Measurements from ENCODE around the gene LYPD6. TPM values are rescaled to one million over a fixed set of nuclear protein-coding genes. Genes with fewer than 3 reads are reported as not detected.

Gene LYPD6
- polyA plus RNA-seq, 3 donors from 2014 or later, result 0.10 TPM; not detected in 2

DNA sequence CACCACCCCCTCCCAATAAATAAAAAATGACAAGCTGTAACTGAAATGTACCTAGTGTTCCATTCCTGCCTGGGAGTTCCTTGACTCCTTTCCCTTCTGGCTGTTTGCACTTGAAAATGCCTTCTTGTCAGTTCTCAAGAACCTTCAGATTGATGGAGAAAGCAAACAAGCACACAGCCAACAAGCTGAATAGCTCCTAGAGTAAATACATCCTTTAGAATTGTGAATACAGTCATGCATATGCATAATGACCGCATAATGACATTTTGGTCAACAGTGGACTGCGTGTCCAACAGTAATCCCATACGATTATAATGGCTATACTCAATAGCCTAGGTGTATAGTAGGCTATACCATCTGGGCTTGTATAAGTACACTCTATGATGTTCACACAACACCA lies 97.0 kb downstream of the LYPD6 start:
- Mint-ChIP-seq H3K4me3 (no peak overlapping the region), H3K27me3 (ENCODE audit: low read depth in 3 of 3) (peaks cover 0 to 10% (median 0%) of the 10 kb centered on the region in 3 donors), H3K27ac (no peak overlapping the region), H3K36me3 (no peaks in the 10 kb centered on the region), H3K9me3 (peaks cover 0 to 4% (median 0%) of the 10 kb centered on the region in 6 donors), H3K4me1 (no peaks in the 10 kb centered on the region)
- no peak for DNase-seq

DNA sequence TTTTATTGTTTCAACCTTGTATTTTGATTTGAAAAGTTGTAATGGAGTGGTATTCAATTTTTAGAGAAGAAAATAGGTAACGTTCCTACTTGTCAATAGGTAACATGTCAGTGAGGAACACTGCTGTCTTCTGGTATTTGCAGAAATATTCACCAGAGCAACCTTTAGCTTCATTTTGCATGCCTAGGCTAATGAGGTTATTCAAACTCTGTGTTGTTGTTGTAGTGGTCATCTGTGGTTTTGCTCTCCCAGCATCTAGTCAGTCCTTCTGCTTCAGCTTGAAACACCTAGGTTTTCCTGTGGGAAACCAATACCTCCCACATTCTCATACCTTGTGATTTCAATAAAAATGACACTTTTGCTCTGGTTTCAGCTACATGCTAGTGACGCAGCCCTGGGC lies 98.4 kb downstream of the LYPD6 start:
- DNase-seq, result no peak
- no peak overlapping the region for H3K27ac Mint-ChIP-seq
- H3K4me3 Mint-ChIP-seq, result no peak overlapping the region
- H3K27me3 Mint-ChIP-seq (ENCODE audit: low read depth in 3 of 3), result peaks cover 0 to 10% (median 0%) of the 10 kb centered on the region in 3 donors
- no peaks in the 10 kb centered on the region for H3K9me3 Mint-ChIP-seq
- no peaks in the 10 kb centered on the region for H3K4me1 Mint-ChIP-seq
- H3K36me3 Mint-ChIP-seq, result no peaks in the 10 kb centered on the region

DNA sequence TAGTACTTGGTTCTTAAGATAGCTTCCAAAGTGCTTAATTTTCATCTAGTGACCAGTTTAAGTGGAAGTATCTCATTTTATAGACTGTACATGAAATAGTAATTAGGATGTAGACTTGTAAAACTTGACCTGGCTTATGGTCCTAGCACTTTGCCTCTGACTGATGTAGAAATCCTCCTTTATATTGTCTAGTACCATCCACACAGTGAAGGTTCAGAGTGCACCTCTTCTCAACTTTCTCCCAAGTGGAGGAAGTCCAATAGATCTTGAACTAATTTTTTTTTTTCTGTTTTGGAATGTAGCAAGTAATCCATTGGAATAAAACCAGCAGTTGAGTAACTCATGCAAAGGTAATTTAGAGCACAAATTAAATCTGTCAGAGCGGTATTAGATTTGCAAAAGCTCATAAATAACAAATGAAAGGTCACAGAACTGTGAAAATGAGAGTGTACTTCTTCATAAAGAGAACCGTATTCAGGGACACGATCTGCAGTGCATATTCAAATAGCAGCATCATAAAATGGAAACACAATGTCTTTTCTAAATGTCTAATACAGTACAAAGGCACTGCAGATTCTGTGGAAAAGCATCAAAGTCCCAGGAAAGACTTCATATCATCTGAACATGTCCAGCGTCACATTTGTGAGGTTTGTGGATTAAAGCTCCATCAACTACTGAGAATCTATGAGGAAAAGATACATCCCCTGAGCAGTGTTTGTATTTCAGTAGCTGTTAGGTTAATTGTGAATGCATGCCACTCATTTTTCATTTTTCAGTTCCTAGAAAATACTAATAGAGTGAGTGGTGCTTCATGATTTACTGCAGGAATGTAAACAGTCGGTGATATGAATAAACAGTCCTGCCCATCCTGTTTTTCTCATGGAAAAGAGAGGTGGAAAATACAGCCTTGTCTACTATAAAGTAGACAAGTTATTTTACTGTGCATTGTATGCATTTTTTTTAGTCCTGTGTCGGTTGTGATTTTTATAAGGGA lies 100.7 kb downstream of the LYPD6 start:
- Mint-ChIP-seq H3K4me3 (no peak overlapping the region), H3K9me3 (peaks cover 0 to 2% (median 0%) of the 10 kb centered on the region in 6 donors), H3K27me3 (ENCODE audit: low read depth in 3 of 3) (peaks cover 0 to 13% (median 2%) of the 10 kb centered on the region in 3 donors), H3K36me3 (no peaks in the 10 kb centered on the region), H3K4me1 (no peaks in the 10 kb centered on the region), H3K27ac (no peak overlapping the region)
- no peak for DNase-seq

DNA sequence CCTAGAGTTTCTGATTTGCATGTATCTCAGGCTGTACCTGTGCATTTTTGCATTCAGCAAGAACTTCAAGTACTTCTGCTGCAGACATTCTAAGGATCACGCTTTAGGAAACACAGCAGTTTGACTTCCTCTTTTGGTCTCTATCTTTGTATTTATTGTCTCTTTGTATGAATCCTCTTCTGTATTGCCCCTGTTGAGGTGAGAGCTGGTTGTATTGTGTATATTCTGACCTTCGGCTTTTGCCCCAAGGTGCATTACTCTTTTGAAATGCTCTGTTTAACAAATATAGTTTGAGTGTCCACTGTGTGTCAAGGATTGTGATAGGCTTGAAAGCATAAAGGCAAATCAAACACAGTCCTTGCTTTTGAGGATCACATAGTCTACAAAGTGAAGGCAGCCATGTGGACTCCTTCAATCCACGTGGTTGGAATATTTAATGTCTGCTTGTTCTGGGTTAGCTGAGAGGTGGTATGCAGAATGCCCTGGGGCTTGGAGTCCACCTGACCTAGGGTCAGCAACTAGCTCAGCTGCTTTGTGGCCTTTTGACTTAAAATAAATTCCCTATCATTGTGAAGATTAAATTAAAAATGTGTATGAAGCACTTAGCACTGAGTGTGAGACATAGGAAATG lies 108.1 kb downstream of the LYPD6 start:
- H3K27ac Mint-ChIP-seq, result no peak overlapping the region
- H3K36me3 Mint-ChIP-seq, result no peaks in the 10 kb centered on the region
- H3K9me3 Mint-ChIP-seq, result peaks cover 0 to 2% (median 0%) of the 10 kb centered on the region in 6 donors
- no peaks in the 10 kb centered on the region for H3K4me1 Mint-ChIP-seq
- peaks cover 0 to 8% (median 2%) of the 10 kb centered on the region in 3 donors for H3K27me3 Mint-ChIP-seq (ENCODE audit: low read depth in 3 of 3)
- no peak overlapping the region for H3K4me3 Mint-ChIP-seq
- no peak for DNase-seq

DNA sequence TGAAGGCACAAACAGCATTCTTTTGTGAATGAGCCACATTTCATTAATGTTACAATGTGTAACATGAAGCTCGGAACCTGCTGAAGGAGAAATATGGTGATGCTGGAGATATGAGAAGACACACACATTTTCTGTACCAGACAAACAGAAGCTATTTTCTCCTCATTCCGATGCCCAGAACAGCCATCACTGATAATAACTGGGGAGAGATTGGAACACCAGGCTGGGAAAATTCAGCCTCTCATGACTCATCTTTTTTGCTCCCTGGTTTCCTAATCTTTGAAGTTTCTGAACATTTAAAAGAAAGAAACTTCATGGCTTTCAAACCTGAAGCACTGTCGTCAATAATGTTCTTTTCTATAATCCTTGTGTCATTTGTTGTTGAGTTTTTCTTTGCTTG lies 110.9 kb downstream of the LYPD6 start:
- Mint-ChIP-seq H3K27ac (no peak overlapping the region), H3K36me3 (no peaks in the 10 kb centered on the region), H3K9me3 (no peaks in the 10 kb centered on the region), H3K4me3 (no peak overlapping the region), H3K27me3 (ENCODE audit: low read depth in 3 of 3) (peaks cover 0 to 5% (median 3%) of the 10 kb centered on the region in 3 donors), H3K4me1 (no peaks in the 10 kb centered on the region)
- DNase-seq, result no peak

DNA sequence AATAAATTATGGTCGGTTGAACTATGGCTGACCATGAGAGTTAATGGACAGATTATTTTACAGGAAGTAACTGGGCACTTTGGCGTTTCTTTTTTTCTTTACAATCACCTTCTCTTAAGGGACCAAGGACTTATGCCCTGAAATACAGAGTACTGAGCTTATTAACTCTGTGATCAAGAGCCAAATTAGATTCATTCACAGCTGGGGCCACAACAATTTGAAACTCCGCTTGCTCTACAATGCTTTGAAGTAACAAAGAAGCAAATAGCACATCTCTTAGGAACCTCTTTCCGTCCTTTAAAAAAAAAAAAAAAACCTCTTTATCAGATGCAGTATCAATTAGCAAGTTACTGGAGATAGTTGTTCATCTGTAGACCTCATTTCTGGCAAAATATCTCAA lies 112.0 kb downstream of the LYPD6 start:
- Mint-ChIP-seq H3K9me3 (no peaks in the 10 kb centered on the region), H3K36me3 (no peaks in the 10 kb centered on the region), H3K27ac (no peak overlapping the region), H3K4me3 (no peak overlapping the region), H3K27me3 (ENCODE audit: low read depth in 3 of 3) (peaks cover 0 to 4% (median 3%) of the 10 kb centered on the region in 3 donors), H3K4me1 (no peaks in the 10 kb centered on the region)
- DNase-seq, result no peak

DNA sequence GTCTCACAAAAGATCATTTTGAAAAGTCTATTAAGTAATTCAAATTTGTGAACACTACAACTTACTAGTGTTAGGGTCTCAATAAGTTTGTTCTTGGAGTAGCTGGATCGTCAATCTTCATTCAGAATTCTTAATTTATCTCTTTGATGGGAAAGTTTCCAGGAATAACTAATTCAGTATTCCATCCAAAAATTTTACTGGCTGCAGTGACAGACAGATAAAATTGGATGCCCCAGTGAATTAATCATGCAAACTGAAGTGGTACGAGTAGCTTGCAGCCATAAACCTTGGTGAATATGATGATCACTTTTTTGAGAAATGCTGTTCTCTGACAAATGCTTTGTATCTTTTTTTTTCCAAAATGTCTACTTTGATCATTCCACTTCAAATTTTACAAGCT lies 112.8 kb downstream of the LYPD6 start:
- DNase-seq, result no peak
- Mint-ChIP-seq H3K9me3 (no peaks in the 10 kb centered on the region), H3K27me3 (ENCODE audit: low read depth in 3 of 3) (peaks cover 0 to 3% (median 0%) of the 10 kb centered on the region in 3 donors), H3K4me3 (no peak overlapping the region), H3K4me1 (no peaks in the 10 kb centered on the region), H3K27ac (no peak overlapping the region), H3K36me3 (no peaks in the 10 kb centered on the region)

DNA sequence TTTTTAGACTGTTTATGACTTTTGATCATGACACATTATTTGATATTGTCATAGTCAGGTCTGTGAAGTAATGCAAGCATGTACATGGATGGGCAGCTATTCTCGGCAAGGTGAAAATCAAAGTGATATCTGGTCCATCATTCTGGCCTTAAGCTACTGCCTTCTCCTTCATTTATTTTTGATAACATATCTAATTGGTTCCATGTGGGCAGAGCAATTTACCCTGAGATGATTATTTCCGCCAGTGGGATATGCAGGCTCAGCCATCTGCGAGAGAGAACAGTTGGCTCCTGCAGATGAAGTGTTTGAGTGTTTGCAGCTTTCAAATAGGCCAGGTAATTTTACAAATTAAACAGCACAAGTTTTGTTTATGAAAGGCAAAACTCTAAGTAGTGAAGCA lies 116.4 kb downstream of the LYPD6 start:
- H3K27ac Mint-ChIP-seq, result no peak overlapping the region
- H3K4me1 Mint-ChIP-seq, result no peaks in the 10 kb centered on the region
- peaks cover 0 to 3% (median 0%) of the 10 kb centered on the region in 3 donors for H3K27me3 Mint-ChIP-seq (ENCODE audit: low read depth in 3 of 3)
- no peaks in the 10 kb centered on the region for H3K9me3 Mint-ChIP-seq
- no peaks in the 10 kb centered on the region for H3K36me3 Mint-ChIP-seq
- no peak for DNase-seq
- H3K4me3 Mint-ChIP-seq, result no peak overlapping the region

DNA sequence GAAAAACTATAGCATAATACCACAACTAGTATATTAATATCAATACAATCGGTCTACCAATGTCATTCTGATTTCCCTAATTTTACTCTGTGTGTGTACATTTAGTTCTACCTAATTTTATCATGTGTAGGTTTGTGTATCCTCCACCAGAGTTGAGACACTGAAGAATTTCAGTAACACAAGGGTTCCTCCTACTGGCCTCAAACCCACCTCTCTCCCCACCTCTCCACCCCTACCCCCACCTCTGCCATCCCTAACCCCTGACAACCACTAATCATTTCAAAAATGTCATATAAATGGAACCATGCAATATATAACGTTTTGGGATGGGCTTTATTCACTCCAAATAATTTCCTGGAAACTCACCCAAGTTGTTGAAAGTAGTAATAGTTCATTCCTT lies 117.9 kb downstream of the LYPD6 start:
- no peak overlapping the region for H3K4me3 Mint-ChIP-seq
- H3K36me3 Mint-ChIP-seq, result no peaks in the 10 kb centered on the region
- no peaks in the 10 kb centered on the region for H3K4me1 Mint-ChIP-seq
- H3K9me3 Mint-ChIP-seq, result no peaks in the 10 kb centered on the region
- DNase-seq, result no peak
- no peak overlapping the region for H3K27ac Mint-ChIP-seq
- H3K27me3 Mint-ChIP-seq (ENCODE audit: low read depth in 3 of 3), result peaks cover 0 to 3% (median 0%) of the 10 kb centered on the region in 3 donors

DNA sequence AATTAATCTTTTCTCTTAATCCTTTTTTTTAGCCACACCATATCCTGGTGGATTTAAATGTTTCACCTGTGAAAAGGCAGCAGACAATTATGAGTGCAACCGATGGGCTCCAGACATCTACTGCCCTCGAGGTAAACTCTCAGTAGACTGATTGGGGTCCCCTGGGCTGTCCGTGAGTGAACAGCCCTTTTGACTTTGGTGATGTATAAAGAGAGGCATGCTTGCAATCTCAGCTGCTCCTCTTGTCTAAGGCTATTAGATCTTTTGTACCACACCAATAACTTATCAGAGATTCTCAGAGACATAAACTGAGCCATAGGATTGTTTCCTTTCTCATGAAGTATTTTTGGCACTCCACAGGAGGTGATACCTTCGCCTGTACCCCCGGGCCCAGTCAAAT lies 118.6 kb downstream of the LYPD6 start:
- H3K4me3 Mint-ChIP-seq, result no peak overlapping the region
- H3K4me1 Mint-ChIP-seq, result no peaks in the 10 kb centered on the region
- DNase-seq, result no peak
- peaks cover 0 to 2% (median 0%) of the 10 kb centered on the region in 6 donors for H3K9me3 Mint-ChIP-seq
- peaks cover 0 to 3% (median 0%) of the 10 kb centered on the region in 3 donors for H3K27me3 Mint-ChIP-seq (ENCODE audit: low read depth in 3 of 3)
- H3K36me3 Mint-ChIP-seq, result no peaks in the 10 kb centered on the region
- no peak overlapping the region for H3K27ac Mint-ChIP-seq

DNA sequence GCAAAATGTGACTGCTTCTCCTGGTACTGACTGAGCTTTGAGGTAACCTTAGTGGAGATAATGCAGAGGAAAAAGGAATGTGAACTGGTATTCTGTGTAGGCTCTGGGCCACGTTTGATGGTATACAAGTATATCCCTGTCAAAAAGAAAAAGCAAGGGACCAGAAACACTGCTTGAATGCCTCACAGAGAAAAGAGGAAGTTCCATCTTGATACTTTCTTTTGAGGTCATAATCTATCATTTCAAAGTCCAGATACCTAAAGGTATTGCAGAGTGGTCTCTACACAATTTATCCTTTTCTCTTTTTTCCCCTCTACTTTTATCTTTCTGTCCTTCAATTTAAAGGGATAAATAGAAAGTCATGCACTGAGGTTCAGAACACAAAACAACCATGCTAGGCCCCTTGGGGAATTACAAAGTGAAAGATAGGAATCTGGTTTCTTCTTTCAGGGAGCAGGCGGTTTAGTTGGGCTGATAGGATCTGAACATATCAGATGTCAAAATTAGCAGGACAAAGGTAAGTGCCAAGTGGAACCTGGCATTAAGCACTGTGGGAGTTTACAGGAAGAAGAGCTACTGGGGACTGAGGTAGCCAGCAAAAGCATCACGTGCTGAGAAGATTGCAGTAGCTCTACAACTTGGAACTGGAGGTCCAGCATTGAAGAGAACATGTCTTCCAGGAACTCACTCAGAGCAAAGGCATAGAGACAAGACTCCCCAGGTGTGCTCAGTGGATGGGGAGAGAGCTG lies 121.2 kb downstream of the LYPD6 start:
- no peak overlapping the region for H3K4me3 Mint-ChIP-seq
- no peak overlapping the region for H3K27ac Mint-ChIP-seq
- no peak for DNase-seq
- peaks cover 0 to 6% (median 2%) of the 10 kb centered on the region in 6 donors for H3K9me3 Mint-ChIP-seq
- H3K4me1 Mint-ChIP-seq, result no peaks in the 10 kb centered on the region
- H3K36me3 Mint-ChIP-seq, result no peaks in the 10 kb centered on the region
- H3K27me3 Mint-ChIP-seq (ENCODE audit: low read depth in 3 of 3), result peaks cover 0 to 3% (median 0%) of the 10 kb centered on the region in 3 donors

DNA sequence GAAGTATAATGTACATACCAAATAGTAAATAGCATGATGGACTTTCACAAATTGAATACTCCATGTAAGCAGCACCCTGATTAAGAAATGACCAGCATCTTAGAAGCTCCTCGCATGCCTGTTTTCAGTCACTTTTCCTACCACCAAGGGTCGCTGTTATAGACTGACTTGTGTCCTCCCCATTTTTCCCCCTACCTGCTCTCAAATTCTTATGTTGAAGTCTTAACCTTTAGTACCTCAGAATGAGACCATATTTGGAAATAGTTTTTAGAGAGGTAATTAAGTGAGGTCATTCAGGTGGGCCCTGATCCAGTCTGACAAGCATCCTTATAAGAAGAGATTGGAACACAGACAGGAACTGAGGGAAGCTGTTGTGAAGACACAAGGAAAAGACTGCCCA lies 125.9 kb downstream of the LYPD6 start:
- no peaks in the 10 kb centered on the region for H3K36me3 Mint-ChIP-seq
- H3K27ac Mint-ChIP-seq, result no peak overlapping the region
- peaks cover 0 to 6% (median 0%) of the 10 kb centered on the region in 3 donors for H3K27me3 Mint-ChIP-seq (ENCODE audit: low read depth in 3 of 3)
- no peak for DNase-seq
- H3K4me1 Mint-ChIP-seq, result no peaks in the 10 kb centered on the region
- H3K4me3 Mint-ChIP-seq, result no peak overlapping the region
- H3K9me3 Mint-ChIP-seq, result peaks cover 6 to 33% (median 23%) of the 10 kb centered on the region in 6 donors

DNA sequence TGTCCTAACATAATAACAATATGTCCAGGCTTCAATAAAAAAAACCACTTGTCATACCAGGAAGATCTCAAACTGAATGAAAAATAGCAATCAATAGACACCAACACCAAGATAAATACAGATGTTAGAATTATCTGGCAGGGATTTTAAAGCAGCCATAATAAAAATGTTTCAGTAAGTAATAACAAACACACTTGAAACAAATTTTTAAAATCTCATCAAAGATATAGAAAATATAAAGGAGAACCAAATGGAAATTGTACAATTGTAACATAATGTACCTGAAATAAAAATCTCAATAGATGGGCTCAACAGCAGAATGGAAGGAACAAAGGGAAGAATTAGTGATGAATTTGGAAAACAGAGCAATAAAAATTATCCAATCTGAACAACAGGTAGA lies 128.1 kb downstream of the LYPD6 start:
- H3K4me1 Mint-ChIP-seq, result no peaks in the 10 kb centered on the region
- H3K27ac Mint-ChIP-seq, result no peak overlapping the region
- H3K27me3 Mint-ChIP-seq (ENCODE audit: low read depth in 3 of 3), result peaks cover 0 to 6% (median 0%) of the 10 kb centered on the region in 3 donors
- H3K9me3 Mint-ChIP-seq, result peaks cover 6 to 37% (median 24%) of the 10 kb centered on the region in 6 donors
- no peak for DNase-seq
- no peak overlapping the region for H3K4me3 Mint-ChIP-seq
- H3K36me3 Mint-ChIP-seq, result no peaks in the 10 kb centered on the region
